Fibroblast of the aortic adventitia (primary cell): ENCODE measurements around the gene MACIR. TPM values are rescaled to one million over a fixed set of nuclear protein-coding genes. Genes with fewer than 3 reads are reported as not detected.

Source experiments
- DNase-seq: peaks from one replicate; pipeline ENCODE4 v3.0.0-alpha.2; 2010; ENCODE audit warnings: low read depth
- H3K4me3 ChIP-seq: 2 replicates; pipeline ENCODE4 v1.5.1; 2011; ENCODE audit warnings: low read depth, mild to moderate bottlenecking, control low read depth, low read length, moderate library complexity
- total RNA-seq: library from RNA; depleted of rRNA; stranded (reverse); fragments of >200 nt; gene quantifications from 2 replicates; pipeline ENCODE4 v1.2.3, GENCODE V29; 2012; ENCODE audit warnings: low replicate concordance
- TF ChIP-seq, protein P1 (sequence below): IDR thresholded peaks from 2 replicates; pipeline ENCODE4 v1.5.1; 2011; ENCODE audit warnings: mild to moderate bottlenecking, low read length, control low read depth, inconsistent platforms; ENCODE audit not compliant: insufficient read depth

MACIR gene
- total RNA-seq, result 7.1 and 13.8 TPM in 2 replicates

- peak within 1 kb of the TSS; percentile 86 for H3K4me3 ChIP-seq
- peak; percentile 96 for DNase-seq
- TF ChIP-seq, protein P1, sequence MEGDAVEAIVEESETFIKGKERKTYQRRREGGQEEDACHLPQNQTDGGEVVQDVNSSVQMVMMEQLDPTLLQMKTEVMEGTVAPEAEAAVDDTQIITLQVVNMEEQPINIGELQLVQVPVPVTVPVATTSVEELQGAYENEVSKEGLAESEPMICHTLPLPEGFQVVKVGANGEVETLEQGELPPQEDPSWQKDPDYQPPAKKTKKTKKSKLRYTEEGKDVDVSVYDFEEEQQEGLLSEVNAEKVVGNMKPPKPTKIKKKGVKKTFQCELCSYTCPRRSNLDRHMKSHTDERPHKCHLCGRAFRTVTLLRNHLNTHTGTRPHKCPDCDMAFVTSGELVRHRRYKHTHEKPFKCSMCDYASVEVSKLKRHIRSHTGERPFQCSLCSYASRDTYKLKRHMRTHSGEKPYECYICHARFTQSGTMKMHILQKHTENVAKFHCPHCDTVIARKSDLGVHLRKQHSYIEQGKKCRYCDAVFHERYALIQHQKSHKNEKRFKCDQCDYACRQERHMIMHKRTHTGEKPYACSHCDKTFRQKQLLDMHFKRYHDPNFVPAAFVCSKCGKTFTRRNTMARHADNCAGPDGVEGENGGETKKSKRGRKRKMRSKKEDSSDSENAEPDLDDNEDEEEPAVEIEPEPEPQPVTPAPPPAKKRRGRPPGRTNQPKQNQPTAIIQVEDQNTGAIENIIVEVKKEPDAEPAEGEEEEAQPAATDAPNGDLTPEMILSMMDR, result peak; percentile 1
These were observed at the start of gene MACIR for GRCh38 chr5:103258368-103258956. Gene MACIR, plus strand, starts transcription at chr5:103258763. Its CDS starts 17,157 bp downstream, at chr5:103275920.

GRCh38 chr5:103209065-103209464 lies 49.5 kb upstream of the MACIR start:
- H3K4me3 ChIP-seq, result no peak overlapping the region
- no peak for DNase-seq
- TF ChIP-seq, protein P1, result no peak

- TF ChIP-seq, protein P1, result no peak
- no peak for DNase-seq
- H3K4me3 ChIP-seq, result no peak overlapping the region
These were observed 47.6 kb upstream of the MACIR start for GRCh38 chr5:103210952-103211351.

GRCh38 chr5:103211576-103212561 lies 46.7 kb upstream of the MACIR start:
- DNase-seq, result no peak
- TF ChIP-seq, protein P1, result no peak
- H3K4me3 ChIP-seq, result no peak overlapping the region

DNA sequence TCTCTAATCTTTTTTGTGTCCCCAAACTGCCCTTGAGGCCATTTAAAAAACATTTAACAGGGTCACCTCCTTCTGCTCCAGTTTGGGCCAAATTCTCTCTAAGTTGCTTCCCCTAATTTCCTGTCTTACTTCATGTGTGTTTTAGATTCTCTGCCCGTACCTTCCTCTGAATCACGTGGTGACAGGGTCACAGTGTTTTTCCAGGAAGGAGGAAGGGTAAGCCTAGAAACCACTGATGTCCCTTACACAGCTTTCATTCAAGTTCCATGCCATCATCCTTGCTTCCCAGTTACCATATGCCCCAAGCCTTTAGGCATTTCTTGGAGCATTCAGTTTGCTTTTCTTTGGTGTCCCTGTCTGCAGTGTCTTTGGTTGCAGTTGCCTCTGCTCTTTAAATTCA lies 42.4 kb upstream of the MACIR start:
- no peak for DNase-seq
- TF ChIP-seq, protein P1, result no peak
- no peak overlapping the region for H3K4me3 ChIP-seq

GRCh38 chr5:103216697-103217096 lies 41.9 kb upstream of the MACIR start:
- TF ChIP-seq, protein P1, result no peak
- H3K4me3 ChIP-seq, result no peak overlapping the region
- DNase-seq, result no peak
